Measurements from ENCODE around the gene METTL25B.

GRCh38 chr1:156777573-156777972 is 49.3 kb downstream of the METTL25B start:
- TF ChIP-seq CTCF (conservative IDR thresholded peaks at IDR 0.05; ENCODE audit: low read depth, low read length) (no peak), EZH2 (IDR thresholded peaks at IDR 0.05; ENCODE audit: low read length, unreplicated experiment) (no peak)
